ENCODE data around the gene UNC5B. TPM values are rescaled to one million over a fixed set of nuclear protein-coding genes. Genes with fewer than 3 reads are reported as not detected.

UNC5B gene
- total RNA-seq, 1 experiment from 2014 or later, result 80.5 TPM

- intact Hi-C loops (cut with micrococcal nuclease), result no loop called here
- TF ChIP-seq, protein P1, sequence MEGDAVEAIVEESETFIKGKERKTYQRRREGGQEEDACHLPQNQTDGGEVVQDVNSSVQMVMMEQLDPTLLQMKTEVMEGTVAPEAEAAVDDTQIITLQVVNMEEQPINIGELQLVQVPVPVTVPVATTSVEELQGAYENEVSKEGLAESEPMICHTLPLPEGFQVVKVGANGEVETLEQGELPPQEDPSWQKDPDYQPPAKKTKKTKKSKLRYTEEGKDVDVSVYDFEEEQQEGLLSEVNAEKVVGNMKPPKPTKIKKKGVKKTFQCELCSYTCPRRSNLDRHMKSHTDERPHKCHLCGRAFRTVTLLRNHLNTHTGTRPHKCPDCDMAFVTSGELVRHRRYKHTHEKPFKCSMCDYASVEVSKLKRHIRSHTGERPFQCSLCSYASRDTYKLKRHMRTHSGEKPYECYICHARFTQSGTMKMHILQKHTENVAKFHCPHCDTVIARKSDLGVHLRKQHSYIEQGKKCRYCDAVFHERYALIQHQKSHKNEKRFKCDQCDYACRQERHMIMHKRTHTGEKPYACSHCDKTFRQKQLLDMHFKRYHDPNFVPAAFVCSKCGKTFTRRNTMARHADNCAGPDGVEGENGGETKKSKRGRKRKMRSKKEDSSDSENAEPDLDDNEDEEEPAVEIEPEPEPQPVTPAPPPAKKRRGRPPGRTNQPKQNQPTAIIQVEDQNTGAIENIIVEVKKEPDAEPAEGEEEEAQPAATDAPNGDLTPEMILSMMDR (IDR thresholded peaks at IDR 0.05; ENCODE audit: unreplicated experiment), result no peak
- Mint-ChIP-seq H3K4me3 (ENCODE audit: unreplicated experiment) (no peak overlapping the region), H3K36me3 (ENCODE audit: insufficient read depth, unreplicated experiment) (peaks cover 54% of the 10 kb centered on the region), H3K4me1 (ENCODE audit: insufficient read depth, unreplicated experiment) (no peaks in the 10 kb centered on the region), H3K27me3 (ENCODE audit: insufficient read depth, unreplicated experiment) (no peaks in the 10 kb centered on the region), H3K9me3 (ENCODE audit: unreplicated experiment) (no peaks in the 10 kb centered on the region), H3K27ac (ENCODE audit: low read depth, unreplicated experiment) (no peak overlapping the region)
- CTCF ChIA-PET, result interaction anchor here (1.5 to 4.6 kb wide), 3 partner anchors 16 to 384 kb away, joined by 5 to 45 read pairs (median 43); no protein-coding TSS in a partner anchor
- DNase-seq (ENCODE audit: unreplicated experiment), result no peak
- POLR2A ChIA-PET, result no interaction called here
- no TSS peak for BruUV-seq (replicated peaks)
Observed at GRCh38 chr10:71287456-71287855, 75.1 kb downstream of the UNC5B start.

- DNase-seq (ENCODE audit: unreplicated experiment), result no peak
- no peaks in the 10 kb centered on the region for H3K27me3 Mint-ChIP-seq (ENCODE audit: insufficient read depth, unreplicated experiment)
- intact Hi-C loops (cut with micrococcal nuclease), result no loop called here
- H3K9me3 Mint-ChIP-seq (ENCODE audit: unreplicated experiment), result no peaks in the 10 kb centered on the region
- no peak overlapping the region for H3K27ac Mint-ChIP-seq (ENCODE audit: low read depth, unreplicated experiment)
- H3K4me3 Mint-ChIP-seq (ENCODE audit: unreplicated experiment), result no peak overlapping the region
- no peaks in the 10 kb centered on the region for H3K4me1 Mint-ChIP-seq (ENCODE audit: insufficient read depth, unreplicated experiment)
- BruUV-seq (replicated peaks), result no TSS peak
- TF ChIP-seq, protein P1 (IDR thresholded peaks at IDR 0.05; ENCODE audit: unreplicated experiment), result no peak
- peaks cover 55% of the 10 kb centered on the region for H3K36me3 Mint-ChIP-seq (ENCODE audit: insufficient read depth, unreplicated experiment)
- POLR2A ChIA-PET, result no interaction called here
- CTCF ChIA-PET, result no interaction called here
Observed at GRCh38 chr10:71288461-71288860, 76.1 kb downstream of the UNC5B start.

DNA sequence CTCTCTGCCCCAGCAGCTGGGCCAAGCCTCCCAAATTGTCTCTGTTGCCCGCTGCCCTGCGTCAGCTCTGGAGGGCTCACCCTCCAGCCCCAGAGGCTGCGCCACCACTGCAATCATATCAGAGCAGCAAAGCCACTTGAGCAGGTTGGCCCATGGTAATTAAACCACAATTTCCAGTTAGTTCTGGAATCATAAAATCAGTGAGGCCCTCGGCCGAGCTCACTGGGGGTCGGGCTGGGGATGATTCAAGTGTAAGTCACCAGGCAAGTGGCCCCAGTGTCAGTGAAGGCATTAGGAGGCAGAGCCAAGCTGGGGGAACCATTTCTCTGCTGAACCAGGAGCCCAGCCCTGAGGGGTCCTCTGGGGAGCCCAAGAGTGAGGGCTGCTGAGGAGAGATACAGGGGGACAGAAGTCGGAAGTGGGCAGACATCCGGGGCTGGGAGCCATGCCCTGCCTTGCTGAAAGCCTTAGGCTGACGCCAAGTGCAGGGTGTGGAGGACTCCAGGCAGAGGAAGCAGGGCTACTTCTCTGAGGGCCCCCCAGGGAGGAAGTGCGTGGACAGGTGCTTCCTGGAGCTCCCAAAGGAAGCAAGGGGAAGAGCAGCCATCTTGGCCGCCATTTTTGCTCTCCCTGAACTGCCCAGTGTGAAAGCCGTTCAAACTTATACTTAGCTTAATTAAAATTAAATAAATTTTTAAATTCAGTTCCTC lies 77.2 kb downstream of the UNC5B start:
- CTCF ChIA-PET, result interaction anchor here (0.6 to 1.3 kb wide), 4 partner anchors 19 to 719 kb away, joined by 4 to 5 read pairs (median 4); partner anchors contain the start of gene SLC29A3
- TF ChIP-seq, protein P1 (IDR thresholded peaks at IDR 0.05; ENCODE audit: unreplicated experiment), result no peak
- Mint-ChIP-seq H3K27me3 (ENCODE audit: insufficient read depth, unreplicated experiment) (no peaks in the 10 kb centered on the region), H3K9me3 (ENCODE audit: unreplicated experiment) (no peaks in the 10 kb centered on the region), H3K27ac (ENCODE audit: low read depth, unreplicated experiment) (no peak overlapping the region), H3K4me3 (ENCODE audit: unreplicated experiment) (no peak overlapping the region), H3K4me1 (ENCODE audit: insufficient read depth, unreplicated experiment) (peaks cover 6% of the 10 kb centered on the region), H3K36me3 (ENCODE audit: insufficient read depth, unreplicated experiment) (peaks cover 61% of the 10 kb centered on the region)
- intact Hi-C loops (cut with micrococcal nuclease), result no loop called here
- DNase-seq (ENCODE audit: unreplicated experiment), result no peak
- no TSS peak for BruUV-seq (replicated peaks)
- POLR2A ChIA-PET, result interaction anchor here (0.6 kb wide), 1 partner anchor 377 kb away, joined by 5 read pairs; no protein-coding TSS in a partner anchor

DNA sequence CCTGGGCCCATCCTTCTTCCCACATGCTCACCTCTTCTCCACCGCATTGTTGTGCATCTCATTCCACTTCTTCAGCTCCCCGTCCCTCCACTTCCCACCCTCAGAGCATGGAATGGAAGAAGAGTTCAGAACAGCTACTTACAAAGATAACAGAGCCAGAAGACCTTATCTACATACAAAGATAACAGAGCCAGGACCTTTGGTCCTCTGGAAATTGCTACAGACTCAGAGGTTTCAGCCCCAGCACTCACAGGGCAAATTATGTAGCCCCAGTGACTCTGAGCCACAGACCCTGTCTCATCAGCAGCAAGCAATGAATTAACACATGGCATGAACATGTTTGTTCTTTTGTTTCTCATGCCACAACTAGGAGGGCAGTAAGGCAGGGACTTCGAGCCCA lies 78.0 kb downstream of the UNC5B start:
- Mint-ChIP-seq H3K27me3 (ENCODE audit: insufficient read depth, unreplicated experiment) (no peaks in the 10 kb centered on the region), H3K4me1 (ENCODE audit: insufficient read depth, unreplicated experiment) (peaks cover 6% of the 10 kb centered on the region), H3K27ac (ENCODE audit: low read depth, unreplicated experiment) (no peak overlapping the region), H3K9me3 (ENCODE audit: unreplicated experiment) (no peaks in the 10 kb centered on the region), H3K36me3 (ENCODE audit: insufficient read depth, unreplicated experiment) (peaks cover 64% of the 10 kb centered on the region), H3K4me3 (ENCODE audit: unreplicated experiment) (no peak overlapping the region)
- ChIA-PET POLR2A (no interaction called here), CTCF (interaction anchor here (0.6 to 1.3 kb wide), 3 partner anchors 20 to 720 kb away, joined by 4 to 5 read pairs (median 5); partner anchors contain the start of gene SLC29A3)
- intact Hi-C loops (cut with micrococcal nuclease), result no loop called here
- TF ChIP-seq, protein P1 (IDR thresholded peaks at IDR 0.05; ENCODE audit: unreplicated experiment), result no peak
- no peak for DNase-seq (ENCODE audit: unreplicated experiment)
- BruUV-seq (replicated peaks), result no TSS peak

All from MCF 10A (cell line).